WTC11 (cell line): ENCODE data around the gene HLTF. TPM values are rescaled to one million over a fixed set of nuclear protein-coding genes. Genes with fewer than 3 reads are reported as not detected.
A peak's percentile ranks its signal among the peaks of the same experiment; 100 is the strongest.

Experiments used
- ATAC-seq: fragments of 200-7000 bp; cut with Tn5 transposase; 2 replicates; pipeline ENCODE4 v1.10.0; 2021; ENCODE audit warnings: mild to moderate bottlenecking, moderate library complexity
- CTCF ChIA-PET: fragments of 300-600 bp; sonication (Branson Sonifier 250); formaldehyde crosslinking; loops from one replicate; lab custom pipeline; 2021; ENCODE audit warnings: antibody characterized with exemption; lab: Charles Lee
- POLR2A ChIA-PET: fragments of 350-600 bp; sonication (Branson Sonifier 250); formaldehyde crosslinking; loops from one replicate; lab custom pipeline; 2021; ENCODE audit warnings: antibody characterized with exemption; lab: Charles Lee
- DNase-seq: peaks from one replicate; pipeline ENCODE4 v3.0.0; 2021; ENCODE audit warnings: low spot score
- H3K27ac Mint-ChIP-seq: 2 replicates; pipeline ENCODE4 v1.8.0; 2021; ENCODE audit warnings: mixed read lengths
- H3K27me3 Mint-ChIP-seq: 2 replicates; pipeline ENCODE4 v1.8.0; 2021; ENCODE audit warnings: low read depth, mild to moderate bottlenecking, moderate library complexity, mixed read lengths
- H3K36me3 Mint-ChIP-seq: 2 replicates; pipeline ENCODE4 v1.8.0; 2021; ENCODE audit warnings: mixed read lengths
- H3K4me1 Mint-ChIP-seq: 2 replicates; pipeline ENCODE4 v1.8.0; 2022; ENCODE audit warnings: mixed read lengths
- H3K4me3 Mint-ChIP-seq: 2 replicates; pipeline ENCODE4 v1.8.0; 2021; ENCODE audit warnings: mild to moderate bottlenecking, moderate library complexity, mixed read lengths
- H3K9me3 Mint-ChIP-seq: 2 replicates; pipeline ENCODE4 v1.8.0; 2021; ENCODE audit warnings: mixed read lengths
- CBFB ChIP-seq: sonication (generic); formaldehyde crosslinking; IDR thresholded peaks from 2 replicates; pipeline ENCODE4 v1.8.1; 2022; ENCODE audit warnings: mild to moderate bottlenecking, low read depth, missing genetic modification reagents
- ESRRA ChIP-seq: sonication (generic); formaldehyde crosslinking; IDR thresholded peaks from 2 replicates; pipeline ENCODE4 v1.8.1; 2022; ENCODE audit warnings: mild to moderate bottlenecking, missing genetic modification reagents, borderline replicate concordance
- FOXJ3 ChIP-seq: sonication (generic); formaldehyde crosslinking; IDR thresholded peaks from 2 replicates; pipeline ENCODE4 v1.9.0; 2021; ENCODE audit warnings: missing genetic modification reagents, mild to moderate bottlenecking, borderline replicate concordance
- MXD4 ChIP-seq: fragments of 250-450 bp; sonication (Bioruptor Pico); IDR thresholded peaks from 2 replicates; pipeline ENCODE4 v1.8.0; 2021; ENCODE audit warnings: mild to moderate bottlenecking, moderate library complexity, borderline replicate concordance
- MYBL2 ChIP-seq: sonication (generic); formaldehyde crosslinking; IDR thresholded peaks from 2 replicates; pipeline ENCODE4 v1.8.1; 2023; ENCODE audit warnings: mild to moderate bottlenecking, moderate library complexity, missing genetic modification reagents
- NFE2L1 ChIP-seq: sonication (generic); formaldehyde crosslinking; IDR thresholded peaks from 2 replicates; pipeline ENCODE4 v1.8.1; 2023; ENCODE audit warnings: missing genetic modification reagents
- NR1H2 ChIP-seq: sonication (generic); formaldehyde crosslinking; IDR thresholded peaks from 2 replicates; pipeline ENCODE4 v1.9.0; 2021; ENCODE audit warnings: mild to moderate bottlenecking, moderate library complexity, missing genetic modification reagents
- NR3C1 ChIP-seq: sonication (generic); formaldehyde crosslinking; conservative IDR thresholded peaks from 2 replicates; pipeline ENCODE4 v1.8.1; 2023; ENCODE audit warnings: low read depth, mild to moderate bottlenecking, missing genetic modification reagents
- PRRX2 ChIP-seq: fragments of 250-450 bp; sonication (Bioruptor Pico); IDR thresholded peaks from 2 replicates; pipeline ENCODE4 v1.8.0; 2021; ENCODE audit warnings: mild to moderate bottlenecking
- RELA ChIP-seq: sonication (generic); formaldehyde crosslinking; IDR thresholded peaks from 2 replicates; pipeline ENCODE4 v1.8.1; 2022; ENCODE audit warnings: missing genetic modification reagents, mild to moderate bottlenecking, borderline replicate concordance
- TCF7 ChIP-seq: sonication (generic); formaldehyde crosslinking; IDR thresholded peaks from 2 replicates; pipeline ENCODE4 v1.8.0; 2022; ENCODE audit warnings: mild to moderate bottlenecking, low read depth, missing genetic modification reagents, moderate library complexity
- TEAD1 ChIP-seq: sonication (generic); formaldehyde crosslinking; IDR thresholded peaks from 2 replicates; pipeline ENCODE4 v1.8.0; 2022; ENCODE audit warnings: mild to moderate bottlenecking, missing genetic modification reagents
- TEAD4 ChIP-seq: sonication (generic); formaldehyde crosslinking; IDR thresholded peaks from 2 replicates; pipeline ENCODE4 v1.8.0; 2022; ENCODE audit warnings: mild to moderate bottlenecking, missing genetic modification reagents
- TP53 ChIP-seq: sonication (generic); formaldehyde crosslinking; IDR thresholded peaks from 2 replicates; pipeline ENCODE4 v1.8.1; 2023; ENCODE audit warnings: mild to moderate bottlenecking, missing genetic modification reagents
- ZBTB21 ChIP-seq: sonication (generic); formaldehyde crosslinking; IDR thresholded peaks from 2 replicates; pipeline ENCODE4 v1.8.1; 2023; ENCODE audit warnings: mild to moderate bottlenecking, missing genetic modification reagents, borderline replicate concordance
- ZNF263 ChIP-seq: sonication (generic); formaldehyde crosslinking; IDR thresholded peaks from 2 replicates; pipeline ENCODE4 v1.8.1; 2022; ENCODE audit warnings: low read depth, mild to moderate bottlenecking, moderate library complexity, missing genetic modification reagents
- ZNF317 ChIP-seq: sonication (generic); formaldehyde crosslinking; IDR thresholded peaks from 2 replicates; pipeline ENCODE4 v1.8.1; 2023; ENCODE audit warnings: low read depth, mild to moderate bottlenecking, moderate library complexity, missing genetic modification reagents, borderline replicate concordance
- ZNF416 ChIP-seq: fragments of 250-450 bp; sonication (Bioruptor Pico); IDR thresholded peaks from 2 replicates; pipeline ENCODE4 v1.9.0; 2021; ENCODE audit warnings: mild to moderate bottlenecking, inconsistent platforms
- total RNA-seq: library from RNA; stranded (reverse); gene quantifications from 3 replicates; pipeline ENCODE4 v1.2.3, GENCODE V29; 2021
- TF ChIP-seq, protein P1 (sequence below): sonication (generic); formaldehyde crosslinking; IDR thresholded peaks from 2 replicates; pipeline ENCODE4 v1.8.0; 2022; ENCODE audit warnings: mild to moderate bottlenecking, missing genetic modification reagents
- TF ChIP-seq, protein P2 (sequence below): sonication (generic); formaldehyde crosslinking; IDR thresholded peaks from 2 replicates; pipeline ENCODE4 v1.8.1; 2023; ENCODE audit warnings: mild to moderate bottlenecking, missing genetic modification reagents
- TF ChIP-seq, protein P3 (sequence below): fragments of 250-450 bp; sonication (Bioruptor Pico); IDR thresholded peaks from 2 replicates; pipeline ENCODE4 v1.9.0; 2021; ENCODE audit warnings: moderate library complexity, mild to moderate bottlenecking, inconsistent platforms, borderline replicate concordance
- TF ChIP-seq, protein P4 (sequence below): sonication (generic); formaldehyde crosslinking; IDR thresholded peaks from 2 replicates; pipeline ENCODE4 v1.8.1; 2023; ENCODE audit warnings: mild to moderate bottlenecking, missing genetic modification reagents, moderate library complexity
- TF ChIP-seq, protein P5 (sequence below): sonication (generic); formaldehyde crosslinking; conservative IDR thresholded peaks from 2 replicates; pipeline ENCODE4 v1.8.1; 2023; ENCODE audit warnings: mild to moderate bottlenecking, low read depth, missing genetic modification reagents, moderate library complexity

Gene HLTF
- total RNA-seq, 1 experiment from 2014 or later, result 62.4 TPM

DNA sequence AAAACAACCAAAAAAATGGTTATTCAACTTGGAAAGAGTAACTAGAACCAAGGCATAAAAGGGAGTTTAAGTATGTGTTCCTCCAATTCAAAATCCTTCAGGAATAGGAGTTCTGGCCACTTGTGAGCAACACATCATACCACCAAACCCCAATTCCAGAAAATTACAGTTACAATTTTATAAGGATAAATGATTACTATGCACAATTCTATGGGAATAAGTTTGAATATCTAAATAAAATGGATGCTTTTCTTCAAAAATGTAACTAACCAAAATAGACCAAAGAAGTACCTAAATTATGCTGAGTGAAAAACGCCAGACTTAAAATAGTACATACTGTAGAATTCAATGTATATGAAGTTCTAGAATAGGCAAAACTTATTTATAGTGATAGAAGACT is 4.6 kb downstream of the HLTF start (continued):
- TF ChIP-seq, protein P1, sequence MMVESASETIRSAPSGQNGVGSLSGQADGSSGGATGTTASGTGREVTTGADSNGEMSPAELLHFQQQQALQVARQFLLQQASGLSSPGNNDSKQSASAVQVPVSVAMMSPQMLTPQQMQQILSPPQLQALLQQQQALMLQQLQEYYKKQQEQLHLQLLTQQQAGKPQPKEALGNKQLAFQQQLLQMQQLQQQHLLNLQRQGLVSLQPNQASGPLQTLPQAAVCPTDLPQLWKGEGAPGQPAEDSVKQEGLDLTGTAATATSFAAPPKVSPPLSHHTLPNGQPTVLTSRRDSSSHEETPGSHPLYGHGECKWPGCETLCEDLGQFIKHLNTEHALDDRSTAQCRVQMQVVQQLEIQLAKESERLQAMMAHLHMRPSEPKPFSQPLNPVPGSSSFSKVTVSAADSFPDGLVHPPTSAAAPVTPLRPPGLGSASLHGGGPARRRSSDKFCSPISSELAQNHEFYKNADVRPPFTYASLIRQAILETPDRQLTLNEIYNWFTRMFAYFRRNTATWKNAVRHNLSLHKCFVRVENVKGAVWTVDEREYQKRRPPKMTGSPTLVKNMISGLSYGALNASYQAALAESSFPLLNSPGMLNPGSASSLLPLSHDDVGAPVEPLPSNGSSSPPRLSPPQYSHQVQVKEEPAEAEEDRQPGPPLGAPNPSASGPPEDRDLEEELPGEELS (CRISPR knock-in tag), result no peak
- no peak for TF ChIP-seq NR1H2
- no peak for TF ChIP-seq TEAD4
- no peak for TF ChIP-seq CBFB (CRISPR knock-in tag)
- TF ChIP-seq PRRX2 (CRISPR knock-in tag), result no peak
- no peak for TF ChIP-seq ESRRA

DNA sequence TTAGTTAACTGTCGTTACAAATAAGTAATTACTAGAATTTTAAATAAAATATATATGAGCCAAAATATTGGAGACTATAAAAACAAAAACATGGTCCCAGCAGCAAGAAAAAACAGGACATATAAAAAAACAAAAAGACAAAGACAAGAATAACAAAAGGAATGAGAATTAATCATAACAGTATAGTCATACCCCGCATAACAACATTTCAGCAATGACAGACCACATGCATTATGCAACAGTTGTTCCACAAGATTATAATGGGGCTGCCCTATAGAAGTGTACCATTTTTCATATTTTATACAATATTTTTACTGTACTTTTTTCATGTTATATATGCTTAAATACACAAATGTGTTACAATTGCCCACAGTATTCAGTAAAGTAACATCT is 5.6 kb downstream of the HLTF start:
- H3K4me3 Mint-ChIP-seq, result no peak overlapping the region
- ATAC-seq (no peak), DNase-seq (no peak)
- peaks cover 28% of the 10 kb centered on the region for H3K36me3 Mint-ChIP-seq
- no peaks in the 10 kb centered on the region for H3K9me3 Mint-ChIP-seq
- peaks cover 8% of the 10 kb centered on the region for H3K27me3 Mint-ChIP-seq
- ChIA-PET CTCF (no interaction called here), POLR2A (no interaction called here)
- no peak for TF ChIP-seq ZNF317 (CRISPR knock-in tag)
- TF ChIP-seq, protein P2, sequence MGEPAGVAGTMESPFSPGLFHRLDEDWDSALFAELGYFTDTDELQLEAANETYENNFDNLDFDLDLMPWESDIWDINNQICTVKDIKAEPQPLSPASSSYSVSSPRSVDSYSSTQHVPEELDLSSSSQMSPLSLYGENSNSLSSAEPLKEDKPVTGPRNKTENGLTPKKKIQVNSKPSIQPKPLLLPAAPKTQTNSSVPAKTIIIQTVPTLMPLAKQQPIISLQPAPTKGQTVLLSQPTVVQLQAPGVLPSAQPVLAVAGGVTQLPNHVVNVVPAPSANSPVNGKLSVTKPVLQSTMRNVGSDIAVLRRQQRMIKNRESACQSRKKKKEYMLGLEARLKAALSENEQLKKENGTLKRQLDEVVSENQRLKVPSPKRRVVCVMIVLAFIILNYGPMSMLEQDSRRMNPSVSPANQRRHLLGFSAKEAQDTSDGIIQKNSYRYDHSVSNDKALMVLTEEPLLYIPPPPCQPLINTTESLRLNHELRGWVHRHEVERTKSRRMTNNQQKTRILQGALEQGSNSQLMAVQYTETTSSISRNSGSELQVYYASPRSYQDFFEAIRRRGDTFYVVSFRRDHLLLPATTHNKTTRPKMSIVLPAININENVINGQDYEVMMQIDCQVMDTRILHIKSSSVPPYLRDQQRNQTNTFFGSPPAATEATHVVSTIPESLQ, result no peak
- peaks cover 18% of the 10 kb centered on the region for H3K4me1 Mint-ChIP-seq
- no peak overlapping the region for H3K27ac Mint-ChIP-seq

DNA sequence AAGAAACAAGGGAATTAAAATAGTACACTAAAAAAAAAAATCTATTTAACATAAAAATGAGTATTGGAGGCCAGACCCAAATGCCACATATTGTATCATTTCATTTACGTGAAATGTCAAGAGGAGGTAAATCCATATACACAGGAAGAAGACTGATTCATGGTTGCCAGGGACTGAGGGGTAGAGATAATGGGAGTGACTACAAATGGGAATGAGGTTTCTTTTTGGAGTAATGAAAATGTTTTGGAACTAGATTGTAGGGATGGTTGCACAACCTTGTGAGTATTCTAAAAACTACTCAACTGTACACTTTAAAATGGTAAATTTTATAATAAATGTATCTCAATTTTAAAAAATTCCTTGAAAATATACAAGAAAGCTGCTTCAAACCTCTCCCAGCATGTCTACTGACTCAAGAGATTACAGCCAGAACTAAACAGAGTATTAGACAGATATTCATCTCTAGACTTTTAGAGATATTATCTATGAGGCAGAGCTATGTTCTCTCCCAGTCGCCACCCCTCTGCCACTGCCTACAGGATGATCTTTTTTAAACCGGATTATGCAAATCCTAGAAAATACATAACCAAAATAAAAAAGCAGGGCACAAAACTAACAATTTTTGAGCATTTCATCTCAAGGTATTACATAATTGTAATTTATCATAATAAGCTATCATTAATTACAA is 6.2 kb downstream of the HLTF start:
- H3K4me3 Mint-ChIP-seq, result no peak overlapping the region
- no peak for TF ChIP-seq ZNF263 (CRISPR knock-in tag)
- no peak for TF ChIP-seq TP53 (CRISPR knock-in tag)
- TF ChIP-seq MYBL2 (CRISPR knock-in tag), result no peak
- H3K36me3 Mint-ChIP-seq, result peaks cover 28% of the 10 kb centered on the region
- no peak overlapping the region for H3K27ac Mint-ChIP-seq
- ChIA-PET CTCF (interaction anchor here (1.2 kb wide), 1 partner anchor 41 kb away, joined by 3 read pairs; no protein-coding TSS in a partner anchor), POLR2A (no interaction called here)
- peaks cover 15% of the 10 kb centered on the region for H3K4me1 Mint-ChIP-seq
- no peak for ATAC-seq
- no peaks in the 10 kb centered on the region for H3K9me3 Mint-ChIP-seq
- peaks cover 3% of the 10 kb centered on the region for H3K27me3 Mint-ChIP-seq
- no peak for DNase-seq

DNA sequence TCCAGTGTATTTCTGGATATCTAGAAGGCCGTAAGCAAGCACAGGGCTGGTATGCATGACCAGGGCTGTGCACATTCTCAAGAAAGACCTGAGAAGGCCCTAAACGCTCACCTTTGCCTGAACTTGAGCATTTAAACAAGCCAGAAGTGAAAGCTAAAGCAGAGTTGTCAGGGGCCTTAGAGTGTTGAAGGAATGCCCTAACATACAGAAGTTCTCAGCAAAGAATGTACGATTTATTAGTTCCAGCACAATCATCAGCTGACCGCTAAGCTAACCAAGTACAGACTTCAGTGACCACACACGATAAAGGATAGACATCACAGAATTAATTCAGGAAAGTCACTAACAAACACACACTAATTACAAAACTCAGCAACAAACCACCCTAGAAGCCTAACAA is 8.7 kb downstream of the HLTF start:
- CTCF ChIA-PET, result interaction anchor here (0.6 to 1.4 kb wide), 4 partner anchors 12 to 122 kb away, joined by 3 to 9 read pairs (median 4); no protein-coding TSS in a partner anchor
- POLR2A ChIA-PET, result no interaction called here
- peak overlapping the region; percentile 28 for H3K27ac Mint-ChIP-seq
- TF ChIP-seq TEAD1 (CRISPR knock-in tag) (no peak), RELA (CRISPR knock-in tag) (no peak), PRRX2 (CRISPR knock-in tag) (no peak), MXD4 (CRISPR knock-in tag) (no peak), NFE2L1 (CRISPR knock-in tag) (no peak), ZNF263 (CRISPR knock-in tag) (no peak), ZBTB21 (CRISPR knock-in tag) (no peak), NR3C1 (CRISPR knock-in tag) (no peak), FOXJ3 (CRISPR knock-in tag) (no peak), ZNF416 (no peak), TCF7 (CRISPR knock-in tag) (no peak)
- TF ChIP-seq, protein P3, sequence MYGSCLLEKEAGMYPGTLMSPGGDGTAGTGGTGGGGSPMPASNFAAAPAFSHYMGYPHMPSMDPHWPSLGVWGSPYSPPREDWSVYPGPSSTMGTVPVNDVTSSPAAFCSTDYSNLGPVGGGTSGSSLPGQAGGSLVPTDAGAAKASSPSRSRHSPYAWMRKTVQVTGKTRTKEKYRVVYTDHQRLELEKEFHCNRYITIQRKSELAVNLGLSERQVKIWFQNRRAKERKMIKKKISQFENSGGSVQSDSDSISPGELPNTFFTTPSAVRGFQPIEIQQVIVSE, result no peak
- TF ChIP-seq, protein P4, sequence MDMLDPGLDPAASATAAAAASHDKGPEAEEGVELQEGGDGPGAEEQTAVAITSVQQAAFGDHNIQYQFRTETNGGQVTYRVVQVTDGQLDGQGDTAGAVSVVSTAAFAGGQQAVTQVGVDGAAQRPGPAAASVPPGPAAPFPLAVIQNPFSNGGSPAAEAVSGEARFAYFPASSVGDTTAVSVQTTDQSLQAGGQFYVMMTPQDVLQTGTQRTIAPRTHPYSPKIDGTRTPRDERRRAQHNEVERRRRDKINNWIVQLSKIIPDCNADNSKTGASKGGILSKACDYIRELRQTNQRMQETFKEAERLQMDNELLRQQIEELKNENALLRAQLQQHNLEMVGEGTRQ, result no peak
- TF ChIP-seq, protein P5, sequence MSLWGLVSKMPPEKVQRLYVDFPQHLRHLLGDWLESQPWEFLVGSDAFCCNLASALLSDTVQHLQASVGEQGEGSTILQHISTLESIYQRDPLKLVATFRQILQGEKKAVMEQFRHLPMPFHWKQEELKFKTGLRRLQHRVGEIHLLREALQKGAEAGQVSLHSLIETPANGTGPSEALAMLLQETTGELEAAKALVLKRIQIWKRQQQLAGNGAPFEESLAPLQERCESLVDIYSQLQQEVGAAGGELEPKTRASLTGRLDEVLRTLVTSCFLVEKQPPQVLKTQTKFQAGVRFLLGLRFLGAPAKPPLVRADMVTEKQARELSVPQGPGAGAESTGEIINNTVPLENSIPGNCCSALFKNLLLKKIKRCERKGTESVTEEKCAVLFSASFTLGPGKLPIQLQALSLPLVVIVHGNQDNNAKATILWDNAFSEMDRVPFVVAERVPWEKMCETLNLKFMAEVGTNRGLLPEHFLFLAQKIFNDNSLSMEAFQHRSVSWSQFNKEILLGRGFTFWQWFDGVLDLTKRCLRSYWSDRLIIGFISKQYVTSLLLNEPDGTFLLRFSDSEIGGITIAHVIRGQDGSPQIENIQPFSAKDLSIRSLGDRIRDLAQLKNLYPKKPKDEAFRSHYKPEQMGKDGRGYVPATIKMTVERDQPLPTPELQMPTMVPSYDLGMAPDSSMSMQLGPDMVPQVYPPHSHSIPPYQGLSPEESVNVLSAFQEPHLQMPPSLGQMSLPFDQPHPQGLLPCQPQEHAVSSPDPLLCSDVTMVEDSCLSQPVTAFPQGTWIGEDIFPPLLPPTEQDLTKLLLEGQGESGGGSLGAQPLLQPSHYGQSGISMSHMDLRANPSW (CRISPR knock-in tag), result no peak

More for the DNA sequence above, 8.7 kb downstream of the HLTF start:
- H3K9me3 Mint-ChIP-seq, result no peaks in the 10 kb centered on the region
- H3K4me1 Mint-ChIP-seq, result peaks cover 3% of the 10 kb centered on the region
- no peak for DNase-seq
- ATAC-seq, result no peak
- H3K36me3 Mint-ChIP-seq, result peaks cover 27% of the 10 kb centered on the region
- no peaks in the 10 kb centered on the region for H3K27me3 Mint-ChIP-seq
- no peak overlapping the region for H3K4me3 Mint-ChIP-seq
